T-helper 1 cell treated with Interleukin-12 subunit alpha and Interleukin-12 subunit beta and Interleukin-4 antibody, amounts not matched to agents 30 μg/mL and 1 μg/mL, for 36 hours (primary cell): ENCODE data around the gene SHROOM1.

ENCODE experiments used
- H3K27ac Mint-ChIP-seq: one replicate; pipeline ENCODE4 v1.8.0; 2021; ENCODE audit warnings: mild to moderate bottlenecking, mixed read lengths
- H3K27me3 Mint-ChIP-seq: one replicate; pipeline ENCODE4 v1.8.0; 2021; ENCODE audit warnings: low read depth, mixed read lengths
- H3K36me3 Mint-ChIP-seq: one replicate; pipeline ENCODE4 v1.8.0; 2021; ENCODE audit warnings: low read depth, mixed read lengths
- H3K4me1 Mint-ChIP-seq: one replicate; pipeline ENCODE4 v1.8.0; 2021; ENCODE audit warnings: low read depth, mixed read lengths
- H3K4me3 Mint-ChIP-seq: one replicate; pipeline ENCODE4 v1.8.0; 2021; ENCODE audit warnings: mild to moderate bottlenecking, moderate library complexity, mixed read lengths
- H3K9me3 Mint-ChIP-seq: one replicate; pipeline ENCODE4 v1.8.0; 2021; ENCODE audit warnings: mixed read lengths

SHROOM1 gene, protein sequence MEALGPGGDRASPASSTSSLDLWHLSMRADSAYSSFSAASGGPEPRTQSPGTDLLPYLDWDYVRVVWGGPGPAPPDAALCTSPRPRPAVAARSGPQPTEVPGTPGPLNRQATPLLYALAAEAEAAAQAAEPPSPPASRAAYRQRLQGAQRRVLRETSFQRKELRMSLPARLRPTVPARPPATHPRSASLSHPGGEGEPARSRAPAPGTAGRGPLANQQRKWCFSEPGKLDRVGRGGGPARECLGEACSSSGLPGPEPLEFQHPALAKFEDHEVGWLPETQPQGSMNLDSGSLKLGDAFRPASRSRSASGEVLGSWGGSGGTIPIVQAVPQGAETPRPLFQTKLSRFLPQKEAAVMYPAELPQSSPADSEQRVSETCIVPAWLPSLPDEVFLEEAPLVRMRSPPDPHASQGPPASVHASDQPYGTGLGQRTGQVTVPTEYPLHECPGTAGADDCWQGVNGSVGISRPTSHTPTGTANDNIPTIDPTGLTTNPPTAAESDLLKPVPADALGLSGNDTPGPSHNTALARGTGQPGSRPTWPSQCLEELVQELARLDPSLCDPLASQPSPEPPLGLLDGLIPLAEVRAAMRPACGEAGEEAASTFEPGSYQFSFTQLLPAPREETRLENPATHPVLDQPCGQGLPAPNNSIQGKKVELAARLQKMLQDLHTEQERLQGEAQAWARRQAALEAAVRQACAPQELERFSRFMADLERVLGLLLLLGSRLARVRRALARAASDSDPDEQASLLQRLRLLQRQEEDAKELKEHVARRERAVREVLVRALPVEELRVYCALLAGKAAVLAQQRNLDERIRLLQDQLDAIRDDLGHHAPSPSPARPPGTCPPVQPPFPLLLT

DNA sequence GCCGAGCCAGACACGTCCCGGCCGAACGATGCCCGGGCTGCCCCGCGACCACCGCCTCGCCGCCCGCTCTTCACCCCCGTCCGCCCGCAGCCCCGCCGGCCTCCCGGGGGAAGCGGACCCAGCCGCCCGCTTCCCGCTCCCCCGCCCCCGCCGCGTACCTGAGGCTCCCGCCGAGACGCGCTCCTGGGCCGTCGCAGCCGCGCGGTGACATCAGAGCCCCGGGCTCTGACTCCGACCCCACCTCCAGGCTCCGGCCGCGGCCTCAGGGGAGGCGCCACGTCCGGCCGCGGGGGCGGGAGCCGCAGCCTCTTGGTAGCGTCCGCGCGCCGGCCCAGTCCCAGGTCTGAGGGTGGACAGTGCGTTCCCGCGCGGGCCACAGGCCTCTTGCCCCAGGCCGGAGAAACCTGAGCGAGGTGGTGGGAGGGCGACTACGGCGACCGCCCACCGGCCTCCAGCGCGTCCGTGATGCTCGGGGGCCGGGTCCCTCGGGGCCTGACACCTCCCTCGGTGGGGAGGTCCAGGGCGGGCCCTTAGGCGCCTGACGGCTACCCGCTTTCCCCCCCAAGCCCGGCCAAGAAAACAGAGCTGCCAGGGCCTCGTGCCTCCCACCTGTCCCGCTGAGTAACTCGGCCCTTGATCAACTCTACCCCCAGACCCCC is at the start of gene SHROOM1:
Gene SHROOM1, minus strand, starts transcription at position 212 of the 659 bp plus-strand sequence. CDS start 4,507 bp downstream, outside the sequence.
- Mint-ChIP-seq H3K27me3 (peaks cover 61% of the 10 kb centered on the region), H3K4me1 (peaks cover 17% of the 10 kb centered on the region), H3K36me3 (no peaks in the 10 kb centered on the region), H3K4me3 (peak within 1 kb of the TSS; percentile 85), H3K27ac (peak within 1 kb of the TSS; percentile 75), H3K9me3 (no peaks in the 10 kb centered on the region)

GRCh38 chr5:132877938-132878337 is 47.5 kb upstream of the SHROOM1 start:
- H3K36me3 Mint-ChIP-seq = peaks cover 25% of the 10 kb centered on the region
- H3K27ac Mint-ChIP-seq = no peak overlapping the region
- no peaks in the 10 kb centered on the region for H3K4me1 Mint-ChIP-seq
- no peak overlapping the region for H3K4me3 Mint-ChIP-seq
- no peaks in the 10 kb centered on the region for H3K27me3 Mint-ChIP-seq
- H3K9me3 Mint-ChIP-seq = no peaks in the 10 kb centered on the region

GRCh38 chr5:132877466-132877865 is 47.0 kb upstream of the SHROOM1 start:
- H3K4me1 Mint-ChIP-seq = no peaks in the 10 kb centered on the region
- no peak overlapping the region for H3K4me3 Mint-ChIP-seq
- H3K27me3 Mint-ChIP-seq = no peaks in the 10 kb centered on the region
- H3K36me3 Mint-ChIP-seq = peaks cover 25% of the 10 kb centered on the region
- H3K9me3 Mint-ChIP-seq = no peaks in the 10 kb centered on the region
- H3K27ac Mint-ChIP-seq = no peak overlapping the region

DNA sequence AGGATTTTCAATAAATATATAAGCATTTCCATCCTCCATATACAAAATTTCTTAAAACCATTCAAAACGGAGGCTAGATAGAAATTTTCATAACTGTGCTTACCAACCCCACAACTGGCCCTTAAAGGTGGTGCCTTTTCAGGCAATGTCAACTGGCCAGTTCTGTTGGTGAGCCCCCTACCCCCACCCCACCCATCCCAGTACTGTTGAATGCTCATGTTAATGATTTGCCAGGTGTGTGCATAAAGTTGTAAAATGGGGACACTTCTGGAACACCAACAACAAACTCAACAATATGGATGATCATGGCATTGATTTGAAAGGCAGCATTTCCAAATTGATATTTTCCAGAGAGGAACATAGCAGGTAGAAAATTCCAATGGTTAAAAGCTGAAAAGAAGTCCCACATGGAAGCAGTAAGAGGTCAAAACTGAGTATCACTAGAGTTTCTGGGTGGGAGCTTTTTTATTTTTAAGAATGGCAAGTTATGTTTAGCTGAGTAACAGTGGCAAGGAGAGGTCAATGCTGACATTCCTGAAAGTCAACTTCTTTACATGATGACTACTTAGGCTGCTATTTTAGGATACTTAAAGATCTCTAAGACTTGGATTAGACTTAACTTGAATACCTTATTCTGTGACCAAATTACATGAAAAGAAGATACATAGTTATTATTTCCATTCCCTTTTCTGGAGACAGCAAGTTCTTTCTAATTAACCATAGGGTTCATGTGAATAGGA is 45.7 kb upstream of the SHROOM1 start:
- Mint-ChIP-seq H3K36me3 (peaks cover 28% of the 10 kb centered on the region), H3K4me3 (no peak overlapping the region), H3K9me3 (no peaks in the 10 kb centered on the region), H3K27me3 (no peaks in the 10 kb centered on the region), H3K4me1 (no peaks in the 10 kb centered on the region), H3K27ac (no peak overlapping the region)

- Mint-ChIP-seq H3K36me3 (peaks cover 28% of the 10 kb centered on the region), H3K27me3 (no peaks in the 10 kb centered on the region), H3K9me3 (no peaks in the 10 kb centered on the region), H3K27ac (no peak overlapping the region), H3K4me3 (no peak overlapping the region), H3K4me1 (peaks cover 1% of the 10 kb centered on the region)
These were observed 43.5 kb upstream of the SHROOM1 start for GRCh38 chr5:132873930-132874271.

GRCh38 chr5:132873119-132873929 is 42.9 kb upstream of the SHROOM1 start, which contains the start of gene LEAP2:
Gene LEAP2, plus strand, starts transcription at chr5:132873668. Its CDS starts 27 bp downstream, at chr5:132873695.
- Mint-ChIP-seq H3K27ac (peak within 1 kb of the TSS; percentile 4), H3K4me1 (peaks cover 4% of the 10 kb centered on the region), H3K4me3 (no peak within 1 kb of the TSS), H3K9me3 (no peaks in the 10 kb centered on the region), H3K27me3 (no peaks in the 10 kb centered on the region), H3K36me3 (peaks cover 26% of the 10 kb centered on the region)

DNA sequence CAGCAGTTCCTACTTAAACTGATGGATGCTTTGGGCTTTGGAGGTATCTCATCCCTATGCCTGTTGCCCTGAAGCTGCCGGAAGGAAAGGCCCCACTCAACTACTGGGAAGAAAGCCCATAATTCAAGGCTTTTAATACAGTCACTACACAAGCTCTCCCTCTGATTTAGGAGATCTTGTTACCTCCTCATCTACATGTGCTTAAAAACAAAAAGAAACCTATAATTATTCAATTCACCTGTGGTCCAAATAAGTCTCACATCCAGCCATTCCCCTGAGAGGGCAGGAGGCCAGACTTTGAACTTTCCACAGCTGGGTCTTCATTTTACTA is 42.3 kb upstream of the SHROOM1 start:
- Mint-ChIP-seq H3K4me1 (peaks cover 7% of the 10 kb centered on the region), H3K36me3 (peaks cover 26% of the 10 kb centered on the region), H3K9me3 (no peaks in the 10 kb centered on the region), H3K4me3 (no peak overlapping the region), H3K27me3 (no peaks in the 10 kb centered on the region), H3K27ac (no peak overlapping the region)

DNA sequence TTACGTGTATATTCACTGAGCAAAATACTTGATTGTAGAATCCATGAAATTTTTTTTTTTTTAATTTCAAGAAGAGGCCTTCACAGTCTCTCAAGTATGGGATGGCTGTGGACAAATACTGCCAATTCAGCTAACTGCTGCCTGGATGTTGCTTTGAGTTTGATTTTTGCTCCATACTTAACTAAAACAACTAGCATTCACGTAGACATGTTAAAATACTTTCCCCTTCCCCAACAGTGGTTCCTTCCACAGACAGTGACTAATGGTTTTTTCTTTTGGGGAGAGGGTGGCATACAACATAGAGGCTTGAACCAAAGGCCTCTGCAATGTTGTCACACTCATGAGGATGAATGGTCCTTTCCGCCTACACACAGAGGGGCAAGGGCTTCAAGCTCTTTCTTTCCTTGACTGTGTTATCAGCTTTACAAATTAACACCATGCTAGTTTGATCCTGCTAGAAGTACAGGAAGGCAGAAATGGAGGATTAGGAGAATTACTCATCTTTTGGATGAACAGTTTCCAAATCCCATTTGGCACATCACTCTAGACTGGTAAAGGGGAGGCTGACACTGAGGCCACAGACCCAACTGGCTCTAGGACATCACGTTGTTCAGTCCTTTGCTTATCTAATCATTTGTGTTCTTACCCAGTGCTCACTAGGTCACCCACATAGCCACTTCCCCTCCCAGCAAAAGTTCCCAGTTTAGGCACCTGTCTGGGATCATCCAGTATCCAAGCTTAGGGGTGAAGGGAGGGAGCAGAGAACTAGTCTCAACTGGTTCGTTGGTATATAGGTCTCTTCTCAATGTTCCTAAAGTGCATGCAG is 41.2 kb upstream of the SHROOM1 start:
- Mint-ChIP-seq H3K4me3 (no peak overlapping the region), H3K27ac (no peak overlapping the region)

DNA sequence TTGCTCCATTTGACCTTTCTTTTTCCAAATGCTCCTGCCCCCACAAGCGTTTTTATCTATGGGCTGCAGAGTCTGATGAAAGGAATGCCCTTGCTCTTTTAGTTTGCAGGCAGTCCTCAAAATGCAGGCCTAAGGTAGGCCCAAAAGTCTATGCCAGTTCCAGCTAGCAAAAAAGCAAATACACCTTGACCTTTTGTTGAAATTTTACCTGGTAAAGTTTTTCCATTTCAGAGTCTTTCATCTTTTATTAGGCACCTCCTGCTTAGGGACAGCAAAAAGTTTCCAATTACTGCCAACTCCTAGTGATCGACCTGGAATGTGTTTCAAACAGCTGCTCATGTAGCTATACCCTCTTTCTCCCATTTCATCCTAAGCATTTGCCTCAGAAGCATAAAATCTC is 40.4 kb upstream of the SHROOM1 start:
- Mint-ChIP-seq H3K9me3 (no peaks in the 10 kb centered on the region), H3K27ac (no peak overlapping the region), H3K4me1 (peaks cover 18% of the 10 kb centered on the region)

More for the DNA sequence above, 41.2 kb upstream of the SHROOM1 start:
- Mint-ChIP-seq H3K4me1 (peaks cover 15% of the 10 kb centered on the region), H3K27me3 (no peaks in the 10 kb centered on the region), H3K9me3 (no peaks in the 10 kb centered on the region), H3K36me3 (peaks cover 30% of the 10 kb centered on the region)

GRCh38 chr5:132868754-132869153 is 38.3 kb upstream of the SHROOM1 start:
- no peaks in the 10 kb centered on the region for H3K9me3 Mint-ChIP-seq
- peak overlapping the region; percentile 31 for H3K27ac Mint-ChIP-seq
- peaks cover 32% of the 10 kb centered on the region for H3K36me3 Mint-ChIP-seq
- H3K4me3 Mint-ChIP-seq = peak overlapping the region; percentile 21
- peaks cover 24% of the 10 kb centered on the region for H3K4me1 Mint-ChIP-seq
- no peaks in the 10 kb centered on the region for H3K27me3 Mint-ChIP-seq

More for the DNA sequence above, 40.4 kb upstream of the SHROOM1 start:
- no peaks in the 10 kb centered on the region for H3K27me3 Mint-ChIP-seq
- peaks cover 32% of the 10 kb centered on the region for H3K36me3 Mint-ChIP-seq
- no peak overlapping the region for H3K4me3 Mint-ChIP-seq

DNA sequence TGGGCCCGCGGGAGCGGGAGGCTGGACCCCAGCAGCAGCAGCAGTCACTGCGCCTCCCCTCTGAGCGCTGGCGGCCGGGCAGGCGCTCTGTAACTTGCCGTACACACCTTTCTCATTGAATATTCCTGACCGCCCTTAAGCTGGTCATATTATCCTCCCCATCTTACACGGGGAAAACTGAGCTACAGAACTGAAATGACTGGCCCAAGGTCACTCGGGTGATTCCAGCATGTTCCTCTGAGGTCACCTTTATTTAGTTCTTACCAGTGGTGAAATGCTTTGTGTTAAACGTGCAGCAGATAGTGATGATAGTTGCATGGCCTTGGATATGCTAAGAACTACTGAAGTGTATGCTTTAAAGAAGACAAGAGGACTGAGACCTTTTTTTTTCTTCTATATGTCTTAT is 36.6 kb upstream of the SHROOM1 start:
- Mint-ChIP-seq H3K4me1 (peaks cover 24% of the 10 kb centered on the region), H3K9me3 (no peaks in the 10 kb centered on the region), H3K4me3 (peak overlapping the region; percentile 99), H3K27ac (peak overlapping the region; percentile 99), H3K36me3 (peaks cover 23% of the 10 kb centered on the region), H3K27me3 (no peaks in the 10 kb centered on the region)

DNA sequence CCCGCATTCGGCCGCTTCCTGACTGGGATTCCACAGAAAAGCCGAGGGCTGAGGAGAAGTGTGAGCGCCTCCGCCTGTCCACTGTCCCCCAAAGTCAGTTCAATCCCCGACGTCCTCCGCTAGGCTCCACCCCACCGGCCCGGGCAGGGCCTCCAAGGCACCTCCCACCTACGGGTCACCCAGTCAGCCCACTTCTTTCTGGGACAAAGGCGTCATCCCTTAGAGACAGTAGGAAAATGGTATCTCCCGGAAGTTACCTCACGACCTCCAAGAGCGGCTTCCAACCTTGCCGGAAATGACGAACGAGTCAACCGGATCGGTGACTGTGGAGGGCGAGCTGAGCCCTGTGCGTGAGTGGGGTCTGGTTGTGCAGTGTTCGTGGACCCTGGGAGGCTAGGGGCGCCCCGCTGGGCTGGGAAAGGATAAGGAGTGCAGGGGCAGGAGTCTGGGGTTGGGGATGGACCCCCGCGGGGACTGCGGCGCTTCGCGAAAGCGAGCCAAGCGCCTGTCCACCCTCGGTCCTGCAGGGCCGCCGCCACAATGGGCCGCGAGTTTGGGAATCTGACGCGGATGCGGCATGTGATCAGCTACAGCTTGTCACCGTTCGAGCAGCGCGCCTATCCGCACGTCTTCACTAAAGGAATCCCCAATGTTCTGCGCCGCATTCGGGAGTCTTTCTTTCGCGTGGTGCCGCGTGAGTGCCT is 36.0 kb upstream of the SHROOM1 start, which contains the start of the genes GDF9 and UQCRQ:
Gene GDF9, minus strand, starts transcription at position 128 of the 704 bp plus-strand sequence. CDS start 1,936 bp downstream, outside the sequence.
Gene UQCRQ, plus strand, starts transcription at position 301 of the 704 bp plus-strand sequence. Its CDS starts 240 bp downstream, at position 541.
- peak within 1 kb of the TSS; percentile 99 for H3K4me3 Mint-ChIP-seq
- H3K9me3 Mint-ChIP-seq = no peaks in the 10 kb centered on the region
- peaks cover 21% of the 10 kb centered on the region for H3K36me3 Mint-ChIP-seq
- no peaks in the 10 kb centered on the region for H3K27me3 Mint-ChIP-seq
- H3K27ac Mint-ChIP-seq = peak within 1 kb of the TSS; percentile 99
- H3K4me1 Mint-ChIP-seq = peaks cover 24% of the 10 kb centered on the region
